ENCODE measurements around the gene MYCL. TPM values are rescaled to one million over a fixed set of nuclear protein-coding genes. Genes with fewer than 3 reads are reported as not detected.
"Not testable (repeated sequence)": the region's sequence is repeated elsewhere in the genome, so short reads cannot be mapped to it uniquely, and the experiment has no call there.

Gene MYCL
- total RNA-seq, 1 experiment from 2014 or later, result 0.12 TPM

- peak; percentile 62 for DNase-seq (ENCODE audit: low read depth)
These were observed 17.8 kb upstream of the MYCL start for GRCh38 chr1:39919545-39919944.

DNA sequence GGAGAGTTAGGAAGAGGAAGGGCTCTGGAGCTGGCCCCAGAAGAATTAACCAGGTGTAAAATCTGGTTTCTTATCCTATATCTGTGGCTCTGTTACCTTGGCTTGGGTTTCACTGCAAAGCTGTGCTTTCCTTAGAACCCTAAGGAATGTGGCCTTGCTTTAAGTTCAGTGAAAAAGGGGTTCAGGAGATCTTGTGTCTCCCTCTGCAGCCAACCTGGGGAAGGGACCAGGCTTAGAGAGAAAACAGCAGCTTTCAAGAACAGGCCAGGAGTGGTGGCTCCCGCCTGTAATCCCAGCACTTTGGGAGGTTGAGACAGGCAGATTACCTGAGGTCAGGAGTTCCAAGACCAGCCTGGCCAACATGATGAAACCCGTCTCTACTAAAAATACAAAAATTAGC is 16.1 kb upstream of the MYCL start:
- no peak for DNase-seq (ENCODE audit: low read depth)

GRCh38 chr1:39915499-39916129 is 13.9 kb upstream of the MYCL start:
- DNase-seq (ENCODE audit: low read depth), result no peak

DNA sequence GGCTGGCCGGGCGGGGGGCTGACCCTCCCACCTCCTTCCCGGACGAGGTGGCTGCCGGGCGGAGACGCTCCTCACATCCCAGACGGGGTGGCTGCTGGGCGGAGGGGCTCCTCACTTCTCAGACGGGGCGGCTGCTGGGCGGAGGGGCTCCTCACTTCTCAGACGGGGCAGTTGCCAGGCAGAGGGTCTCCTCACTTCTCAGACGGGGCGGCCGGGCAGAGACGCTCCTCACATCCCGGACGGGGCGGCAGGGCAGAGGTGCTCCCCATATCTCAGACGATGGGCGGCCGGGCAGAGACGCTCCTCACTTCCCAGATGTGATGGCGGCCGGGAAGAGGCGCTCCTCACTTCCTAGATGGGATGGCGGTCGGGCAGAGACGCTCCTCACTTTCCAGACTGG is 11.4 kb upstream of the MYCL start:
- not testable (repeated sequence) for DNase-seq (ENCODE audit: low read depth)

DNA sequence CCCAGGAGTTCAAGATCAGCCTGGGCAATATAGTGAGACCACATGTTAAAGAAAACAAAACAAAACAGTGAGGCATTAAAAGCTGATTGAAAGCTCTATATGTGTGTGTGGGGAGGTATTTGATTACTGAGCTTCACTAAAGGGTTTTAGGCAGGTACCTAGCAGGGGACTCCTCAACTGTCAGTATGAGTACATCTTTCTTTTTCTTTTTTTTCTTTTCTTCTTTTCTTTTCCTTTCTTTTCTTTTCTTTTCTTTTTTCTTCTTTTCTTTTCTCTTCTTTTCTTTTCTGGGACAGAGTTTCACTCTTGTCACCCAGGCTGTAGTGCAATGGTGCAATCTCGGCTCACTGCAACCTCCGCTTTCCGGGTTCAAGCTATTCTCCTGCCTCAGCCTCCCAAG is 8.5 kb upstream of the MYCL start:
- DNase-seq (ENCODE audit: low read depth), result no peak

DNA sequence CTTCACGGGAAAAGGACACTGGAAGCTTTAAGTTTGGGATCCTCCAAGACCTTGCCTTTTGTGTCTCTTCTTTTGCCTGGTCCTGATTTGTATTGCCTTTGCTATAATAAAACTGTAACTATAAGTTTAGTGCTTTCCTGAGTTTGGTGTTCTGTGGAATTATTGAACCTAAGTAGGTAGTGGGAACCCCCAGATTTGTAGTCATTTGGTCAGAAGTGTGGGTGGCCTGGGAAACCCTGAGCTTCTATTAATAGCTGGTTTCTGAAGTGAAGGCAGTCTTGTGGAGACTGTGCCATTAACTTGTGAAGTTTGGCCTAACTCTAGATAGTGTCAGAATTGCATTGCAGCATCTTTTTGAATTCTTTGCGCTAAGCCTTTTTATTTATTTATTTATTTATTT is 6.8 kb upstream of the MYCL start:
- DNase-seq (ENCODE audit: low read depth), result no peak

GRCh38 chr1:39907528-39908453 is 6.1 kb upstream of the MYCL start:
- DNase-seq (ENCODE audit: low read depth), result no peak

- no peak for DNase-seq (ENCODE audit: low read depth)
These were observed 3.5 kb upstream of the MYCL start for GRCh38 chr1:39905172-39905571.

DNA sequence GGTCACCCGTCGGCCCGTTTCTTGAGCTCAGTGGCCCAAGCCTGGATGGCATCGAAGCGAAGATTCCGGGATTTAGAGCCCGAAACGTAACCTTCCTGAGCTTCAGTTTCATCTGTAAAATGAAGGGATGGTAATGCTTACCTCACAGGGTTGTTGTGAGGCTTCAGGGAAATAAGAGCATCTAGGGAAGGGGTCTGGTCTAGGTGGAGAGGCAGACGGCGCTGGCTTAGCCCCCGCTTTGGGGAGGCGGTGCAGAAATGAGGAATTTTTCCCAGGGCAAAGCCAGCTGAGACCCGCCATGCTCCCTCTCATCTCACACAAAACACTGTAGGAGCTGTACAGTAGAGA is 717 bp upstream of the MYCL start:
- no peak for DNase-seq (ENCODE audit: low read depth)

DNA sequence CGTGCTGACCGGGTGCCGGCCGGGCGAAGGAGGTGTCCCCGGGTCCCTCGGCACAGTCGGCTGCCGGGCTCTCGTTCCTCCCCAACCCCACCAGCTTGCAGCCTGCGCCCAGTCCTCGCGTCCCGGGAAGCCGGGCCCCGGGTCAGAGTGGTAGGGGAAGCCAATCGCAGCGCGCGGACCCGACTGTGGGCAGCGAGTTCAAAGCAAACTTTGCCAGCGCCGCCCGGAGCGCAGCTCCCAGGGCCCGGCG is 328 bp downstream of the MYCL start:
- DNase-seq (ENCODE audit: low read depth), result no peak

GRCh38 chr1:39900662-39901463 is 854 bp downstream of the MYCL start:
- DNase-seq (ENCODE audit: low read depth), result peak; percentile 26

- no peak for DNase-seq (ENCODE audit: low read depth)
These were observed 1.8 kb downstream of the MYCL start for GRCh38 chr1:39899611-39900538.

DNA sequence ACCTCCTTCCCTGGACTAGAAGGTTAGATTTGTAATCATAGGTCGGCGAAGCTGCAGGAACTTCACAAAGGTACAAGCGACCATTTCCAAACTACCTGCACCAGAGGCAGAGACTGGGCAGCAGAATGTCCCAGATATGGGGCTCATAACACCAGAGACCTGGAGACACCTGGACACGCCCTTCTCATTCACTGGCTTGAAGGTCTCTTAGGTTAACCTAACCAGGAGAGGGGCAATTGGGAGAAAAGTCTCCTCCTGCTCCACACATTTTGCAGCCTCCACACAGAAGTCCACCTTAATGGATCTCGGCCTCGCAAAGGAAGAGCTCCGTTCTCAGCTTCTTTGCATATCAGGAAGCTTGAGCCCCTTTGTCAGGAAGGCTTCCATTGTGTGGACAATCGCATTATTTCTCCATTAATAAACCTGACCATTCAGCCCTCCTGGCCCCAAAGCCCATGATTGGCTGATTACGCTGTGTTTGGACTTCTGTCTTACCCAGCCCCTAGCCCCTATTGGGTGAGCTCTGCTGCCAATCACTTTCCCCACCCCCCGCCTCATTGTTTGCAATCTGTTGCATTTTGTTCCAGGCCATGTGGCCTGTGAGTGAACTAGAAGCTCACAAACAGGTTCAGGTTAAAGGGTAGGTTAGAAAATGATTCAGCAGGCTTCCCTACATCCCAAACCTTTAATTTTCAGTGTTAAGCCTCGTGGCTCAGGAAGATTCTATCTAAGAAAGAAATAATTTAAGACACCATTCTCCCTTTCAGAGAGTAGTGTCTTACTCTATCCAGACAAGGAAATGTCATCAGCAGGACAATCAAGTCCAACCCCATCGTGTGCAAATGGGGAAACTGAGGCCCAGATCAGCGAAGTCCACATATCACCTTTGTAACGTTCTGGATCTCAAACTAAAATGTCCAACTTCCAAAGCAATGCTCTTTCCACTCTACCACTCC is 2.8 kb downstream of the MYCL start:
- peak; percentile 57 for DNase-seq (ENCODE audit: low read depth)

DNA sequence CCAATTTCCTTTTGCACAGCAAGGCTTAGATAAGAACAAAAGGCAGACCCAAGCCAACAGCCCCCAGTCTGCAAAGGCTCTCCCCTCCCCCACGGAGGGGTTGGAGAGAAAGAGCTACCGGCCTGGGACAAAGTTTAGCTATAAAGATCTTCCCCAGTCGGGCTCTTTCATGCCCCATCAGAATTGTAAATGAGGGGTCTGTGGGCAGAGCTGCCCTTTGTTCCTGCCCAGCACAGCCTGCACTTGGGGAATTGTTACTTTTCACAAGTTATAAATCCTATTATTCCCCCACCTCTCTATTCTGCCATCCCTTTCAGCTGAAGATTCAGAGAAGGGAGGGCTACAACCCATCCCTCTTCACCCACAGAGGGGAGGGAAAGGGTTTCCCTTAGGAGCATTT is 3.5 kb downstream of the MYCL start:
- no peak for DNase-seq (ENCODE audit: low read depth)

- DNase-seq (ENCODE audit: low read depth), result peak; percentile 18
These were observed 4.6 kb downstream of the MYCL start for GRCh38 chr1:39896909-39897685.

DNA sequence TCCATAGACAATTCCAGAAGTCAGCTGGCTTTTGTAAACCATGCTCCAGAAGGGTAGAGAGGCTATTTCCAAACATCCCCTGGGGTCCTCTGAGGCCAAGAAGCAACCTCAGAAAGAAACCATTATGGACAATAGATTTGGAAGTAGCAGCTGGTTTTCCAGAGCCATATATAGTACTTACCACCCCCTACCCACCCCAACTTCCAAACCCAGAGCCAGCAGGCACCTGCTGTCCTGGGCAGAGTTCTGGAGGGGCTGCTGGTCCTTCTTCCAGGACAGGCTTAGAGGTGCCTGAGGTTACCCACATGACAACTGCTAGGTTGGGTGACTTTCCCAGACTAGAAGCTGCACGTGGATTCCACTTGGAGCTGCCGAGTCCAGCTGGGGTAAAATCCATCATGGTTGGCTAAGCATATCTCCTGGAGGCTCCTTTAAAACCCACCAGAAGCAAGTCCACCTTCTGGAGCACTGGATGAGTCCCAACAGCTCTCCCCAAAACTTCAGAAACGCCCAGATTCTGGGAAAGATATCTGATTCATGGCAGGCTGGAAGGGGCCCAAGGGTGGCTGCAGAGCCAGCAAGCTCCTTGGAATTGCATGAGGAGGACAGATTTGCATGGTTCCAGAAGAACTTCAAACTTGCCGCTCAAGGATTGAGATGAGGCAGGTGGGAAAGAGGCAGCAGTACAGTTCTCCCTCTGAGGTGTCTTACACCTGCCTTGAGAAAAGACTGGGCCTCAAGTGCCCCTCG is 5.8 kb downstream of the MYCL start:
- no peak for DNase-seq (ENCODE audit: low read depth)

GRCh38 chr1:39894884-39895495 is 6.7 kb downstream of the MYCL start:
- DNase-seq (ENCODE audit: low read depth), result no peak

Measured in RPMI7951 (cell line).